Mesenteric fat pad (tissue), 1 donor: ENCODE measurements around the gene CCL23. TPM values are rescaled to one million over a fixed set of nuclear protein-coding genes. Genes with fewer than 3 reads are reported as not detected.
"Not testable (repeated sequence)": the region's sequence is repeated elsewhere in the genome, so short reads cannot be mapped to it uniquely, and the experiment has no call there.

Experiments
- DNase-seq: peaks from one replicate; pipeline ENCODE4 v3.0.0-alpha.2; 2020; ENCODE audit warnings: low spot score
- long read RNA-seq: library from polyadenylated mRNA; unstranded; transcript quantifications from one replicate; pipeline ENCODE4 v2.0.0, GENCODE V29; 2020
- total RNA-seq: library from RNA; stranded (reverse); fragmentation: NEBNext Ultra II Directional; extraction: Animal tissue kit (Norgen Biotek cat#: 25700); gene quantifications from one replicate; pipeline ENCODE4 v1.2.1, GENCODE V29; 2021
- donor health status: DM: yes; HTN: yes; CAD: no.

The CCL23 gene, protein sequence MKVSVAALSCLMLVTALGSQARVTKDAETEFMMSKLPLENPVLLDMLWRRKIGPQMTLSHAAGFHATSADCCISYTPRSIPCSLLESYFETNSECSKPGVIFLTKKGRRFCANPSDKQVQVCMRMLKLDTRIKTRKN
- total RNA-seq, result 5.2 TPM
- long read RNA-seq, partial matches to known transcripts, result 0 of 1 reads
- long read RNA-seq, other reads (novel, unspliced or antisense), result 1 of 1 reads

DNA sequence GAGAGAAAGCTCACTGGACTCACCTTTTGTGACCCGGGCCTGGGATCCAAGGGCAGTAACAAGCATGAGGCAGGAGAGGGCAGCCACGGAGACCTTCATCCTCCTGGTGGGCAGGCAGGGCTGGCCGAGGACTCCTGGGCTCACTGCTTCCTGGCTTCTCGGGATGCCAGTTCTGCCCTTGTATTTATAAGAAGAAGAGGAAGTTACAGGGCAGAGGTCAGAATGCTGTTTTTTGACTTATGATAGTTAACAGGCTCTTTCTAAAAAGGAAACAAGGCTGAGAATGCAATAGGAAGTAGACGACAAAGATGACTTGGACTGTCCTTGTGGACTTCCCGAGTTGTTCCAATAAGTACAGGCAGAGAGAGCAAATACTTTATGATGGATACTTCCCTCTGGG is at the start of gene CCL23:
CCL23 (minus strand) TSS at position 174 of the 400 bp plus-strand sequence; CDS start at position 99, 75 bp downstream.
- DNase-seq, result no peak

DNA sequence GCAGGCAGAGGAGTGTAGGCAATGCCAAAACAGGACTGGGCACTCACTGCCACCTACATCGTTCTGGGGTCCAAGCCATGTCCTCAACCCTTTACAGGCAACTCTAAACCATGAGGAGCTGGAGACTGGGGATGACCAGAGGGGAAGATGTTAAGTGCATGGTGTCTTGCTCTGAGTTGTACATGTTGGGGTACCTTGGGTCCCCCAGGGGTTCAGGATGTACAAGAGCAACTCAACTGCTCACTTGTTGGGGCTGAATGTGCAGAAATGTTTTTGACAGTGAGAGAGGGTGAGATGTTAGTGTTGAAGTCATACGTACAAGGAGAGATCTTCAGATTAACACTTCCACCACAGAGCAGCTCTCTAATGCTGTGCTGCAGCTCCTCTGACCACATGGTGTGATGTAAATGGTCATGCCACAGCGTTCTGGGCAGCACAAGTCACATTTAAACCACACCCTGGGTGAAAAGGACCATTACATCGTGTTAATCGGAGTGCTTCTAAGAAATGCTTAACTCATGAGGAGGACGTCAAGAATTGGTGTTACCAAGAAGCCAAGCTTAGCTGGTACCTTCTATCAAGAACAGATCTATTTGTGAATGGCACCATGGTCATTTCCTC is 48.7 kb upstream of the CCL23 start:
- no peak for DNase-seq

DNA sequence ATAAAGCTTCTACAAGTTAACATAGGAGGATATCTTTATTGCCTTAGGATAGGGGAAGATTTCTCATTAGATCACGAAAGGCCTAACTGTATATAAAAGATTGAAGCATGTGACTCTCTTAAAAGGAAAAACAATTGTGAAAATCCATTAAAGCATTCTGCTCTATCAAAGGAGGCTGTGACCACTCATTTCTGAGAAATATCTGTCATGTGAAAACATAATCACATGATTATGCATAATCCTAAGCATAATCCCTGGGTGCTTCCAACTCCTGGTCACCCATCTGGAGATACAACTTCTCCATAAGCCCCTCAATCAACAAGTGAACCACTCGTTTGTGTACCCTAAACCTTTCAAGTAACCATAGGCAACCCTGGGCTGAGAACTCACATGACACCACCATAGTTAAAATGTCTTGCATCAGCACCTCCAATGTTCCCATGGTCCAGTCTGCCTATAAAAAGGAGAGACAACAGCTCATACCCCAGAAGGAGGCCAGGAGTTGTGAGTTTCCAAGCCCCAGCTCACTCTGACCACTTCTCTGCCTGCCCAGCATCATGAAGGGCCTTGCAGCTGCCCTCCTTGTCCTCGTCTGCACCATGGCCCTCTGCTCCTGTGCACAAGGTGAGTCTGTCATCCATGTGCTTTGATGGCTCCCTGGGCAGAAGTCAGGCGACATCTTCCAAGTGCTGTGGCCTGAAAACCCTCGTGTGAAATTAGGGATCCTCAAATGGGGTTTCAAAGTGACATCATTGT is 46.2 kb upstream of the CCL23 start, which contains the start of gene CCL18:
CCL18 (plus strand) TSS at position 487 of the 756 bp plus-strand sequence; CDS start at position 558, 71 bp downstream.
- DNase-seq, result no peak

DNA sequence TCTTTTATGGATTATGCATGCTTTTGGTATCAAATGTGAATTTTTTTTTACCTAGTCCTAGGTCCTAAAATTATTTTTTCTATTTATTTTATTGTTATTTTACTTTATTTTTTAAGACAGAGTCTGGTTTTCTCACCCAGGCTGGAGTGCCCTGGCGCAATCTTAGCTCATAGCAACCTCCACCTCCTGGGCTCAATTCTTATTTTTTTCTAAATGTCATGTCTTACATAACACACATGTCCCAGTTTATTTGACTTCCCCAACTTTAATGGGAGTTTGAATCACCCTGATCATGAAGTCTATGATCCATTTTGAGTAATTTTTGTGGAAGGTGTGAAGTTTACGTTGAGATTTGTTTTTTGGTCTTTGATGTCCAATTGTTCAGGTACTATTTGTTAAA is 43.0 kb upstream of the CCL23 start:
- no peak for DNase-seq

DNA sequence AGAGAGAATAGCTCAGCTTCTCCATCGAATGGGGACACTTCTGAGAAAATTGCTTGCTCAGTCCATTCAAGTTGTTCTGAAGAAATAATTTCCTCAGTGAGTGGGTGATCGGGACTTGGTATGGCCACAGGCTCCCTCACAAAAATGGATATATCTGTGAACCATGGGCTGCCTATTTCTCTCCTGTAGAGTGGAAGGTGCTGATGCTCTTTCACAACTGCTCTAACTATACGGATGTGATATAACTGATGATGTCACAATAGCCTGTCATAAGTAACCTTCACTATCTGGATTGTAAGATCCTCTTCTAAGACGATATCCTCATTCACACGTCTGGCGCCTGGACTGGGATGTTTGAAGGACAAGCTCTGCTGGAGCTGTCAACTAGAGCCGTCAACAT is 41.6 kb upstream of the CCL23 start:
- no peak for DNase-seq

DNA sequence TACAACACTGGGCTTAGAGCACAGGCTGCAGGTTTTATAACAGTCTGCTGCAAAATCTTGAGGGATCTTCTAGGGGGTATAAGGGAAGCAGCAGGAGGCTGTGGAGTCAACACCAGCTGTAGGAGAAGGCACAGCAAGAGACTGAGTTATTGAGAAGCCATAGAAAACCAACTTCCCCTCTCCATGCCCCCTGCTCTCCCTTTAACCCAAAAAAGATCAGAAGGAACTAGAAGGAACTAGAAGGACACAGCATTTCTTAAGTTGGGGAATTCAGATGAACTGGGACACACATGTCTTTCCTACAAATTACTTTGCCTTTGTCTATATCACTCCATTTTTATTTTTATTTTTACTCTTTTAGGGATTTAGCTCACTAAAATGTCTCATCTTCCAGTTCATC is 40.1 kb upstream of the CCL23 start:
- DNase-seq, result no peak

DNA sequence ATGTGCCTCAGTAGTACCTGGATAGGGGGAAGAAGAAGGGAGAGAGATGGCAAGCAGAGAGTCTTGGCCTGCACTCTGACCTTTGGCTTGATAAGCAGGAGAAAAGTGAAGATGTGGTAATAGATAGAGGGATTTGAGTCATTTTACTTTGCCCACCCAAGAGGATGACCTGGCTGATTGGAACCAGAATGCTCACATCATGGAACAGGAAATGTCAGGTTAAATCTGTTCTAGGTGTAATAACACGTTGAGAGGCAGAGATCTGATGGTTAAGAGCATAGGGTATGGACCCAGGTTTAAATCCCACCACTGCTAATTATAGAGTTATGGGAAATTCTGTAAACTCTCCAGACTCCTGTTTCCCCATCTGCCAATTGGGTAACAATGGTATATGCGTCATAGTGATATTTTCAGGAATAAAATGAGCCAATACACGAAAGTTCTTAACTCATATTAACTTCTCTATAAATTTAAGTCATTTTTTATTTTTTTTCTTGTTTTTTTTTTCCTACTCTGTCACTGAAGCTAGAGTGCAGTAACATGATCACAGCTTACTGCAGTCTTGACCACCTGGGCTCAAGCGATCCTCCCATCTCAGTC is 38.2 kb upstream of the CCL23 start:
- no peak for DNase-seq

DNA sequence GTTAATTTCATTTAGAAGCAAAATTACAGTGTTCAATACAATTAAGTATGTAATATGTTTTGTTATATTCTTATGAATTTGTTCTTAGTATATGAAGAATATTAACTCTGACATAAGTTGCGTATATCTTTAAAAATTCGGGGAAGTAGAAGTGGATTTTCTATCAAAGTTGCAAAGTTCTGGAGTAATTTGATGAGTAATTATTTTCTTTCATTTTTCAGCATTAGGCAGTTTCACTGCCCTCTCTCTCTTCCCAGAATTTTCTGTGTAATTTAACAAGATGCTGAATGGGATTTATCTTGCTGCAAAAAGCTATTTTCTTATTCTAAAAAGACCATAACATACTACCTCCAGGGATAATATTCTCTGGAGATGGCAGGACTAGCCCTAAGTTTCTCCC is 37.4 kb upstream of the CCL23 start:
- DNase-seq, result no peak

DNA sequence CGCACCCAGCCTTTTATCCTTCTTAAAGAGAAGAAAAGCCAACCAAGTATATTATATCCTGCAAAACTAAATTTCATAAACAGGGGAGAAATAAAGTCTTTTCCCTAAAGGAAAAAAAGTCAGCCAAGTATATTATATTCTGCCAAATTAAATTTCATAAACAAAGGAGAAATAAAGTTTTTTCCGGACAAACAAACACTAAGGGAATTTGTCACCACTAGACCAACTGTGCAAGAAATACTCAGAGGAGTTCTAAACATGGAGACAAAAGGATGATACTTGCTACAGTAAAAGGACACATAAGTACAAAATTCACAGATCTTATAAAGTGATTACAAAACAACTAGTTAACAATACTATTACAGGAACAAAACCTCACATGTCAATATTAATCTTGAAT is 31.9 kb upstream of the CCL23 start:
- DNase-seq, result no peak

DNA sequence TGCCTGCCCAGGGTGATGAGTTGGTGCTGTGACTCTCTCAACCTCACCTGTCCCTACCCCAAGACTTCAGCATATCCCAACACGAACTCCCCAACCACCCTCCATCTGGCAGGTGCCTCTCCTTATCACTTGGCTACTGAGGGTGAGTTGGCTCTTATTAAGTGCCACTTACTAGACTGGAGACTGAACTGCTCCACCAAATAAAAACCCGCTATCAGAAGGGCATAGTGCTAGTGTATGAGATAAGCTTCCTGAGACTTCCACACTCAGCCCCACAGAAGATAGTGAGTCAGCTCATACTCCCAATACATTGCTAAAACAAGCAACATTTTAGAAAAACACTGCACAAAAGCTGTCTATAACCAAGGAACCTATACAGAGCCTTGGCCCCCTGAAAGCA is 30.3 kb upstream of the CCL23 start:
- no peak for DNase-seq

DNA sequence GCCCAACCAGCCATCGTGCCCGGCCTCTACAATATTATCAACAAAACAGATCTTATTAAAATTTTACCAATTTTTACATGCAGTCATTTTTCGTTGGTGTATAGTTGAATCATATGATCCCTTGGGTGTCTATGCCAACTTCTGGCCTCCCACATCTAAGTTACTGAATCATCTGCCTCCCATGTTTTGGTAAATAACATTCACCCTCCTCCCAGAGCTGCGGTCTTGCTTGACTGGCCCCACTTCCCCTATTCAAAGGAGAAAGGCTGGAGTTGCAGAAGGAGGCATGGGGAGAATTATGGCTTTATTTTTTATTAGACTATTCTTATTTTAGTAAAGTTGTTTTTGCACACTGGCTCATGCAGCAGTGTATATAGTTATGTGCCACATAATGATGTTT is 18.5 kb upstream of the CCL23 start:
- DNase-seq, result no peak

DNA sequence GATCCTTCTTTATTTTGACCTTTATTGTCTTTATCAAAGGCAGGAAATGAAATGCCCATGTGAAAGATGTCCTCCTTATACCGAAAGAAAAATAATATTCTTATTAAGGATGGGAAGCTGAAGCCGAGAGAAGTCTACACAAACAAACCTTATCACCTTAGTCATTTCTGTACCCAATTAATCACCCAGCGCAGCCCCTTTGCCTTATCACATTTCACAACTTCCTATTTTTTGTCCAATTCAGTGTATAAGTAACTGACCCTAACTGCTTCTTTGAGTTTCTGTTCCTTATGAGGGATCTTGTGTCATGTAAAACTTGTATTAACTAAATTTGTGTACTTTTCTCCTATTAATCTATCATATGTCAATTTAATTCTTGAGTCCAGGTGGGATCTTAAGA is 16.4 kb upstream of the CCL23 start:
- no peak for DNase-seq

DNA sequence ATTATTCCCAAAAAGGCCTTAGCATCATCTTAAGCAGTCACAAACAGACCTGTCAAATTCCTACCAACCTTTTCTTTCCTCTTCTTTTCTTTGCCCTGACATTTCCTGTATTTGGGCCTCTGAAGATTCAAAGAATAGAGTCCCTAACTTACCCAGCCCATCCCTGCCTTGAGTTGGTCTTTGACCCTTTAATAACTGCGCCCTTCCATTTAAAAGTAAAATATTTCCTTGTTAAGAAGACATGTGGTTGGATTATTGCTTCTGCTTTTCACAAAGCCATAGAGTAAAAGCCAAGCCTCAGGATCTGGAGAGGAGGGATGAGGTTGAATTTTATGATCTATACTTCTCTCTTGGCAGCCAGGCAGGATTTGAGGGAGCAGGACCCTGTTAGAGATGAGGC is 13.2 kb upstream of the CCL23 start:
- no peak for DNase-seq

DNA sequence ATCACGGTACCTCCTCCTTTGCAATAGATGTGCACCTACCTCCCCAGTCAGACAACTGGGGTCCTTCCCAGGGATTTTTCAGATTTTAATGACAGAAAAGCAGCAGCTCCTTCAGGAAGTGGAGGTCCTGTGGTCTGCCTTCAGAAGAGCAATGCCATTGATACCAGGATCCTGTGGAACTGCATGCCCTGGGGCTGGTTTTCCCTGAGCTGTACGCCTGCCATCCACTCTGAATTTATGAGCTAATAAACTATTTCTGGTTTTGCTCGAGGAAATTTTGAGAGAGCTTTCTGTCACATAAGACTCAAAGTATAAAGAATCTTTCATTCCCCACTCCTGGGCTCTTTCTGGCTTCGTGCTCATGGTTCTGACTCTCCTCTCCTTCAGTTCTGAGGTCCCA is 10.0 kb upstream of the CCL23 start:
- no peak for DNase-seq

DNA sequence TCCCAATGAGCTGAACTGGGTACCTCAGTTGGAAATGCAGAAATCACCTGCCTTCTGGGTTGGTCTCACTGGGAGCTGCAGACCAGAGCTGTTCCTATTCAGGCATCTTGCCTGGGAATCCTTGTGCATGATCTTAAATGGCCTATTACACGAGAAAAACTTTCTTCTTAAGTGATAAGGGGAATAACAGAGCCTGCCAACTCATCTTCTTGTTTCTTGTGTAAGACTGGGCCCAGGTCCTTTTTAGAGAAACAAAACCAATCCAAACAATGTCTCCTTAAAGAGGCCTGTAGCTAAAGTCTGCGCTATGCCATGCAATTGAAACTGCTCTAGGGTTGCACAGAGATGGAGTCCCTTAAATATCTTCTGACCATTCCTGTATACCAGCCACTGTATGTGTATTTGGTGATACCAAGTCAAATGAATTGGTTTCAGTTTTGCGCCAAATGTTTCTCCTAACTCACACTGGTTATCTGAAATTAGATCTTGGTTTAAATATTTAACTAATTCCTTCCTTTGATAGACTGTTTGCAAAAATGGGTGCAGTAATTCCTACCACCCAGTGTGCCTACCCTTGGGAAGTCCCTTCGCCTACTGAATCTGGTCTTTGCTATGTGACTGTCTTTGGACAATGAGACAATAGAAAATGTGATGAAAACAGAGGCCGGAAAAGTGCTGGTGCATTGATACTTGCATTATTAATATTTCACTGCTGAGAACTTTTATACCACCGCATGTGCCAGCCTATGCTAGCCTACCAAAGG is 6.5 kb upstream of the CCL23 start:
- DNase-seq, result no peak

DNA sequence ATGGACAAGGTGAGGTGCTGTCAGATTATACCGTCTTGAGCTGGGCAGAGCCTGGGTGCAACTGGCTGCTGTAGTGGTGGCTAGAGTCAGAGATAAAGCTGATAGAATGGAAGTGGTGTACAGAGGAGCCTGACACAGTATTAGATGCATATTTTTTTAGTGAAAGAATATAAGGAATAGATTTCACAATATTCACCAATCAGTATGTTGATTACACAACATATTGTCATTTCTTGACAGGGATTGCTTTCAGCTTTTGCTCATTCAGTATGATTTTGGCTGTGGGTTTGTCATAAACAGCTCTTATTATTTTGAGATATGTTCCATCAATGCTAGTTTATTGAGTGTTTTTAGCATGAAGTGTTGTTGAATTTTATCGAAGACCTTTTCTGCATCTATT is 1.7 kb upstream of the CCL23 start:
- DNase-seq, result no peak

DNA sequence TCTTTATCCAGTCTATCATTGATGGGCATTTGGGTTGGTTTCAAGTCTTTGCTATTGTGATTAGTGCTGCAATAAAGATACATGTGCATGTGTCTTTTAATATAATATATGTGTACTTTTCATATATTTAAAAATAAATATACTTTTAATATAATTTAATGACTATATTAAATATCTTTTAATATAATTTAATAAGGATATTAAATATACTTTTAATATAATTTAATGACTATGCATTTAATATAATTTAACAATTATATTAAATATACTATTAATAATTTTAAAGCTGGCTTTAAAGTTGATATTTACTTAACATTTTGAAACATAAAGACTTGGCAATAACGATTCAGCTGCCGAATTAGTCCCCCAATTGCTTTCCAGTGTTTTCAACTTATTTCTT is 1.2 kb downstream of the CCL23 start:
- no peak for DNase-seq

DNA sequence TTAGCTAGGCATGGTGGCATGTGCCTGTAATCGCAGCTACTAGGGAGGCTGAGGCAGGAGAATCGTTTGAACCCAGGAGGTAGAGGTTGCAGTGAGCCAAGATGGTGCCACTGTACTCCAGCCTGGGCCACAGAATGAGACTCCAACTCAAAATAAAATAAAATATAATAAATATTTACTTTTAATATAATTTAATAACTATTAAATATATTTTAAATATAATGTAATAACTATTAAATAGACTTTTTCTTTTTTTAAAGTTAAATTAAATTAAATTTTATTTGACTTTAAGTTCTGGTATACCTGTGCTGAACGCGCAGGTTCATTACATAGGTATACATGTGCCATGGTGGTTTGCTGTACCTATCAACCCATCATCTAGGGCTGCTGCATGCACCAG is 1.9 kb downstream of the CCL23 start:
- DNase-seq, result not testable (repeated sequence)

DNA sequence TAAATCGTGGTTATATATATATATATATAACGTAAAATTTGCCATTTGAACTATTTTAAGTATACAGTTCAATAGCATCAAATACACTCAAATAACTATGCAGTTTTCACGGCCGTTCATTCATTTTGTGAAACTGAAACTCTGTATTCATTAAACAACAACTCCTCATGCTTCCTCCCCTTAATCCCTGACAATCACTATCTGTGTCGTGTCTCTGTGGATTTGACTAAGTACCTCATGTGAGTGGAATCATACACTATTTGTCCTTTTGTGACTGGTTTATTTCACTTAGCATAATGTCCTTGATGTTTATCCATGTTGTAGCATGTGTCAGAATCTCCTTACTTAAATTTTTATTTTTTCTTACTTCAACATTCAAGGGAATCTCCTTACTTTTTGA is 2.8 kb downstream of the CCL23 start:
- DNase-seq, result no peak

DNA sequence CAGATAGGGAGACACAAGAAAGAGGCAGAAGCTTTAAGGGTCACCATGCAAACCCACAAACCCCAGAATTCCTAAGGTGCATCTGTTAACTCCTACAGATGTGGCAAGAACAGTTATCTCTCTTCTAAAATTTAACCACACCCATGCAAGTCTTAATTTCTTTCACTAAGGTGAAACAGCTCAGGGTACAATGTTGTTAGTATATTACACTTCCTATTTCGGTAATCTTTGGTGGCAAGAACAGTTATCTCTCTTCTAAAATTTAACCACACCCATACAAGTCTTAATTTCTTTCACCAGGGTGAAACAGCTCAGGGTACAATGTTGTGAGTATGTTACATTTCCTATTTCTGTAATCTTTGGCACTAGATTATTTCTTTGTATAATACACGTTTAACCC is 6.6 kb downstream of the CCL23 start:
- DNase-seq, result no peak

DNA sequence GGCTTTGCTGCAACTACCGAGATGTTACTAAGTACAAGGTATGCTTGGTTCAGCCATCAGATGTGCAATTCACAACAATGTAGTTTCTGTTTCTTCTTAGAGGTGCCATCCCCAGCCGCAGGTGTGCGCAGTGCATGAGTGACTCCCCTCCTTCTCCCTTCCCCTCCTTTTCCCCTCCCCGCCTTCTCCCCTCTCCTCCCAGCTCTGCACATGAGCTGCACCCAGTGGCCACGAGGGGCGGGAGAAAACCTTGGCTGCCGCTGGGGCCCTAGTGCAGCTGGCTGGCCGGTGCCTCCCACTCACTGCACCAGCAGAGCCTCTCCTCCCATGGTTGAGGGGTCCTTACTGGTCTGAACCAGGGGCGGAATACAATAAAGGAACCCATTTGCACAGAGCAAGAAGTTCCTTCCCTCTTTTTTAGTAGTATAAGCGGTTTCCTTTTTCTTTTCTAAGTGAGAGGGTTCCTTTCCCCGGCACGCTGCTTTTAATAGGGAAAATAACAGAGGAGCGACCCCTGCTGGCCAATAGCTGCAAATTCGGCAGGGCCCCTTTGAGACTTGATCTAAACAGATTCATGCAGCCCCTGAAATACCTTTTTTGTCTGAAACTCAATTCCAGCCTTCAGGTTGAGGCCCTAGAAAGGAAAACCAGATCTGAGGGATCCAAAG is 8.6 kb downstream of the CCL23 start:
- DNase-seq, result no peak
